GM12891 (cell line): ENCODE data around the gene SLC26A4.
"Not testable (repeated sequence)": the region's sequence is repeated elsewhere in the genome, so short reads cannot be mapped to it uniquely, and the experiment has no call there.

Experiments
- DNase-seq: peaks from one replicate; pipeline ENCODE4 v3.0.0; 2011; ENCODE audit warnings: low spot score; ENCODE audit not compliant: insufficient read length
- FAIRE-seq: peaks from 2 replicates; lab custom pipeline; 2011; peaks lifted over from hg19 to GRCh38; lab: Jason Lieb, UNC
- PAX5 ChIP-seq: IDR thresholded peaks from 2 replicates; pipeline ENCODE4 v1.6.1; 2011; ENCODE audit warnings: low read length, moderate library complexity, mild to moderate bottlenecking; ENCODE audit not compliant: insufficient read depth, severe bottlenecking
- POLR2A ChIP-seq: IDR thresholded peaks from 2 replicates; pipeline ENCODE4 v1.6.1; 2011; ENCODE audit warnings: low read depth, low read length, control low read depth
- POLR2AphosphoS5 ChIP-seq: IDR thresholded peaks from 2 replicates; pipeline ENCODE4 v1.6.1; 2011; ENCODE audit warnings: low read depth, low read length, control low read depth
- POU2F2 ChIP-seq: IDR thresholded peaks from 2 replicates; pipeline ENCODE4 v1.6.1; 2011; ENCODE audit warnings: low read depth, mild to moderate bottlenecking, control low read depth, low read length, moderate library complexity
- SPI1 ChIP-seq: IDR thresholded peaks from 2 replicates; pipeline ENCODE4 v1.6.1; 2011; ENCODE audit warnings: low read depth, low read length, control low read depth
- TAF1 ChIP-seq: IDR thresholded peaks from 2 replicates; pipeline ENCODE4 v1.6.1; 2011; ENCODE audit warnings: low read depth, low read length, control low read depth

The SLC26A4 gene

DNA sequence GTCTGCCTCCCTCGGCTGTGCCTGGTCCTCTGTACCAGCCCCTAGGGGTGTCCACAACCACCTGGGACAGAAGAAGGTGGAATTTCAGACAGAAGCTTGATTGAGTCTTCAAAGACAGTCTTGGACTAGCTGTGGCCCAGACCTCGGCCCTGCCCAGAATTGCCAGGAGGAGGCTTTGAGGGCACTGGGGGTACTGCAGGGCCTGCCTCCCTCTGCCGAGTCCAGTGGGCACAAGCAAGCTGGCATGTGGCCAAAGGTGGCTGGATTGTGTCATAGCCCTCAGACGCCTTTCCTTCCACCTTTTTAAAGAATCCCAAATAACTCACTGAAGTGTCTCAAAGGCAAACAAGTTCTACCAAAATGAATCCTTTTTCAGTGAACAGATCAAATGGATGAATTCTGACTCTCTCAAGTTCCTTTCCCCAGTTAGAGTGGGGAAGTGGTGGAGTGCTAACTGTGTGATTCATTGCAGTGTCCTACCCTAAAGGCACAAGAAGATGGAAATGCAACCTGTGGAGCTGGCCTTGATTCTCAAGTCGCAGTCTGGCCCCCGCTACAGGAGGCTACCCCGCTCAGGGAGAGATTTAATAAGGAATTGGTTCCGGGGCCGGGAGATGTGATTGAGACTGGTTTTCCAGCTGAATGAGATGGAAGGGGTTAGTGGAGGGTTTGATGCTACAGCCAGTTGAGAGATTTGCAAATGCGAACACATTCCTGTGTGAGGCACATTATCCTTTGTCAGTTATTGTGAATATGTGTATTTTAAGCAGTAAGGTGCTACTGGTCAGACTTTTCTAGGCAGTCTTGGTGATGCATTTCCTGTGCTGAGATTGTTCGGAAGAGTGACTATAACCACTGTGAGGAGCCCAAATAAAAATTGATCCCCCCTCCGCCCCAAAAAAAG lies 28.8 kb upstream of the SLC26A4 start:
- DNase-seq (no peak), FAIRE-seq (no peak)
- TF ChIP-seq POLR2AphosphoS5 (no peak), POU2F2 (no peak), PAX5 (no peak), TAF1 (no peak), SPI1 (no peak), POLR2A (no peak)

DNA sequence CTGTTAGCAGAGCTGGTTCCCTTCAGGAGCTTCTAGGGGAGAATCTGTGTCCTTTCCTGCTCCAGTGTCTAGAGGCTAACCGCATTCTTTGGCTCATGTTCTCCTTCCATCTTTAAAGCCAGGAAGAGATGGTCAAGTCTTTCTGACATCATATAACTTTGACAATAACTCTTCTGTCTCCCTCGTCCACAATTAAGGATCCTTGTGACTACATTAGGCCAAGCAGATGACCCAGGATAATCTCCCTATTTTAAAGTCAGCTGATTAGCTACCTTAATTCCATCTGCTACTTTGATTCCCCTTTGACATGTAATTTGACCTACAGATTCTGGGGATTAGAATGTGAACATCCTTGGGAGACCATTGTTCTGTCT lies 28.1 kb upstream of the SLC26A4 start:
- no peak for TF ChIP-seq SPI1
- DNase-seq, result no peak
- no peak for FAIRE-seq

DNA sequence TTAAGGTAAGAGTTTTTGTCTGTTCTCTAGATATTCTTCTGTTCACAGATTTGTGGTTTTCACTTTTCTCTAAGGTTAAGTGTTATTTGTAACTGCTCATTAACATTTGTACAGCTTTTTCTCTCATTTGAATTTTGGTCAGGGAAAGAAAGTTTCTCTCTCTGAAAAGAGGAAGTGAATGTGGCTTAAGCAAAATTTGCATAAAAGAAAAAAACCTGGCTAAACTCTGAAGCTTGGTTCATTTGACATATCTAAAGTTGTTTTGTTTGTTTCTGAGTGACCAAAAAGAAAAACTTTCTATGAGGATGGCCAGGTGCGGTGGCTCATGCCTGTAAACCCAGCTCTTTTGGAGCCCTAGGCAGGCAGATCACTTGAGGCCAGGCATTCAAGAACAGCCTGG lies 22.0 kb upstream of the SLC26A4 start:
- DNase-seq (no peak), FAIRE-seq (peak; percentile 66)
- no peak for TF ChIP-seq TAF1
- TF ChIP-seq POU2F2, result peak; percentile 74
- TF ChIP-seq SPI1, result peak; percentile 99

DNA sequence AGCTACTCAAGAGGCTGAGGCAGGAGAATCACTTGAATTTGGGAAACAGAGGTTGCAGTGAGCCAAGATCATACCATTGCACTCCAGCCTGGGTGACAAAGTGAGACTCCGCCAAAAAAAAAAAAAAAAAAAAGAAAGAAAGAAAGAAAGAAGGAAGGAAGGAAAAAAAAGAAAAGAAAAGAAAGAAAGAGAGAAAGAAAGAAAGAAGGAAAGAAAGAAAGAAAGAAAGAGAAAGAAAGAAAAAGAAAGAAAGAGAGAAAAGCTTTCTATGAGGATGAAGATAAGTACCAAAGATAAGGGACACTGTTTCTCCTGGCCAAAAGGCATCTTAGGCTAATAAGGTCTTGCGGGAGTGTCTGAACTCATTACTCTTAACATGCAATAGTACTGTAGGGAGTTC lies 21.6 kb upstream of the SLC26A4 start:
- not testable (repeated sequence) for DNase-seq
- peak; percentile 5 for FAIRE-seq

DNA sequence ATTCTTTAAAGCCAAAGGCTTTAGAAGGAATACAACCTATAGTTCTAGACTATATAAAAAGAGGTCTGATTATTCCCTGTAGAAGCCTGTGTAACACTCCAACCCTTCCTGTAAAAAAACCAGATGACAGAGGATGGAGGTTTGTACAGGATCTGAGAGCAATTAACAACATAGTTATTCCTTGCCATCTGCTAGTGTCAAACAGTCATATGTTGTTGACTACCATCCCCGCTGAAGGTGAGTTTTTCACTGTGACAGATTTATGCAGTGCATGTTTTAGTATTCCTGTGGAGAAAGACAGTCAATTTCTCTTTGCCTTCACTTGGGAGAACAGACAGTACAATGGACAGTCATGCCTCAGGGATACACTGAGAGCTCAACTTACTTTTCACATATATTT lies 19.0 kb upstream of the SLC26A4 start:
- DNase-seq, result no peak
- no peak for FAIRE-seq
- TF ChIP-seq PAX5, result no peak

DNA sequence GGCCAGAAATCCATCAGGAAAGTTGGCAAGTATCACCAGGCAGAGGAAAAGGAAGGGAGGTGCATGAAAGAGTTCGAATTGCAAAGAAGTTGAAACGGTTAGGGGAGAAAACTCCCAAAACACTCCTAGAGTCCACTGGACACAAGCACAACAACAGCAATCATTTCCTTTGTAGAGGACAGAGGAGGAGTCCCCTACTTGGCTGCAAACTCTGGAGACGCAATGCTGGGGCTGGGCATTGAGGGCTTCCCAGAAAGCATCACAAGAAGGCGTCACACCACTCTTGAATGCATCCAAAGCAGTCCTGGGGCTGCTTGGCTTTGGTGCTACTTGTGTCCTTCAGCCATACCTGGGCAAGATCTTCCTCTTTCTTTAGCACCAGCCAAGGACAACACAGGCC lies 18.1 kb upstream of the SLC26A4 start:
- FAIRE-seq (no peak), DNase-seq (no peak)
- no peak for TF ChIP-seq PAX5
- TF ChIP-seq TAF1, result no peak

DNA sequence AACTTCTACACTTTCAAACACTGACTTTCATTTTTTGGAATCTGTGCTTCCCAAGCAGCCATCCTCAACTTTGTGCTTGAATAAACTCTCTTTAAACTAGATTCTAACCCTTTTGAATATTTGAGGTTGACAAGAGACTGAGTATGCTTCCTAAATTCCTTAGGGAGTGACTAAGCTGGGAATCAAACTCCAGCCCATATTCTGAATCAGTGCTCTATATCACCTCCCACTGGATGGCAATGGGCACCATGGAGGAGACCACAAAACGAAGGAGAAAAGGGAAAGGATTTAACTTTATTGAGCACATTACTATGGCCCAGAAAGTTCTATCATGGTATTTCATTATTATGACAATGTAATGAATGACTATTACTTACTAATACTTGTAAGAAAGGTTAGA lies 17.2 kb upstream of the SLC26A4 start:
- DNase-seq (no peak), FAIRE-seq (no peak)
- TF ChIP-seq PAX5 (no peak), SPI1 (no peak)

DNA sequence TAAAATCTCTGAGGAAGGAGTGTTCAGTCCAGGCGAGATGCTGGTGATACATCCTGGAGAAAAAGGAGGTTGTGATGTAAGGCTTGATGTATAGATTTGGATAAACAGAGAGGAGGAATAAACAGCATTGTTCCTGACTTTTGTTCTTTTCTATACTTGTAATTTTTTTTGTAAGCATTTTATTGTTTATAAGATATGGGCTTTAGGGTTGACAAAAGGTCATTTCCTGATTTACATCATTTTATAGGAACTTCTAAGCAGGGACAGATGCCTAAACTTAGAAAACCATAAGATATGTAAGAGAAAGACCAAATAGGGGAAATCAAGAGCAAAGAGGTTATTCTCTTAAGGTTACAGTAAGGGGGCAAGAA lies 16.7 kb upstream of the SLC26A4 start:
- DNase-seq (no peak), FAIRE-seq (no peak)
- TF ChIP-seq PAX5, result no peak
- no peak for TF ChIP-seq SPI1
- no peak for TF ChIP-seq POLR2AphosphoS5

DNA sequence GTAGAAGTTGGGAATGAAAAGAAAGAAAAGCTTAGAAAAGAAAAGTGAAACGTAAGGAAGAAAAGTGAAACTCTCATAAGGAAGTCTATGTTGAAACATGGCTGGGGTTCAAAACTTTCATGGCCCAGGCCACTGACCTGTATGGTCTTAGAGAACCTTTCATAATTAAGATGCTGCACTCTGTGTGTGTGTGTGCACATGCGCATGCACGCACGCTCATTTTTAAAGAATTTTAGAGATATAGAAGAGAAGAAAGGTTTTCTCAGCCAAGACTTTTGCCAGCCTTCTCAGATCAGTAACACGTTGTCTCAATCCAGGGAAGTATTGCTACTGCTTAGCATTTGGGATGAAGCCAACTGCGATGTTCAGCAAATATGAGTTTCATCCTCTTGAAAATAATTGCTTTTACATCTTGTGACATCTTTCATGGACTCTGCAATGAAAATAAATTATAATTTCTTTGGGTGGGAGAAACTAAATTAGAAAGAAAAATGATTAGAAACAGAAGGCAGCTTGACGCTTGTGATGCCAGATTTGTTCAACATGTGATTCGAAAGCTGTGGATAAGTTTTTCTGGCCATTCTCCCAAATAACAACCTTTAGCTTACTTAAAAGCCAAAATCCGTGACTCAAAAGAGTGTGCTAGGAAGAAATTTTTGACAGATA lies 16.2 kb upstream of the SLC26A4 start:
- DNase-seq (no peak), FAIRE-seq (no peak)

DNA sequence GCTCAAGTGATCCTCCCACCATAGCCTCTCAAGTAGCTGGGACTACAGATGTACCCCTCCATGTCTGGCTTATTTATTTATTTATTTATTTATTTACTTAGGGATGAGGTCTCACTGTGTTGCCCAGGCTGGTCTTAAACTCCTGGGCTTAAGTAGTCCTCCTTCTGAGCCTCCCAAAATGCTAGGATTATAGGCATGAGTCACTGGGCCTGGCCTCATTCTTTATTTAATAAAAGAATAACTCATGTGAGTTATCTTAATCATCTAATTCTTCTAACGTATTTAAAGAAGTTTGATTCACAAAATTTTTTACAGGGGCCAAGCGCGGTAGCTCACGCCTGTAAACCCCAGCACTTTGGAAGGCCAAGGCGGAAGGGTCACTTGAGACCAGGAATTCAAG lies 8.0 kb upstream of the SLC26A4 start:
- FAIRE-seq, result no peak
- DNase-seq, result no peak
- TF ChIP-seq POLR2A, result no peak
- TF ChIP-seq TAF1, result no peak
- no peak for TF ChIP-seq PAX5
- no peak for TF ChIP-seq POLR2AphosphoS5
- TF ChIP-seq SPI1, result no peak
- TF ChIP-seq POU2F2, result no peak

More for the DNA sequence above, 16.2 kb upstream of the SLC26A4 start:
- no peak for TF ChIP-seq PAX5
- no peak for TF ChIP-seq TAF1
- TF ChIP-seq SPI1, result no peak; the same call in 1 of the 2 replicates
- TF ChIP-seq POLR2A, result no peak
- no peak for TF ChIP-seq POU2F2
- no peak for TF ChIP-seq POLR2AphosphoS5

DNA sequence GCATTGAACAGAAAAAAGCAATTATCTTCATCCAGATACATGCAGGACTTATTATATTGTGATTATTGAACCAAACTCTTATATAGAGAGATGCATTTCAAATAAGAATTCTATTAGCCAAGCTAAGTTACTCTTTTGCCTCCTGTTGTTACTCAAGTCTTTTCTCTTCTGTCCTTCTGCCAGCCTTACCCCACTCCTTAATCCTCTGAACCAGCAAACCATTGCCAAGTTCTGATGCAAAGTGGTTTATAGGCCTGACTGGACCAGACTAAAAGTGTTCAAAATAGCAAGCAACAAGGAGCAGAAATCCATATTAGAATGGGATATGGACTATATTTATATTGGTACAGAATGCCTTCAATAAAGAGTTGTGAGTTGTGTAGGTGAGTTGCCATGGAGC lies 2.2 kb upstream of the SLC26A4 start:
- DNase-seq, result no peak
- TF ChIP-seq POLR2AphosphoS5, result no peak
- TF ChIP-seq TAF1, result no peak
- TF ChIP-seq POLR2A, result no peak
- TF ChIP-seq PAX5, result no peak
- no peak for TF ChIP-seq POU2F2
- TF ChIP-seq SPI1, result no peak
- no peak for FAIRE-seq

DNA sequence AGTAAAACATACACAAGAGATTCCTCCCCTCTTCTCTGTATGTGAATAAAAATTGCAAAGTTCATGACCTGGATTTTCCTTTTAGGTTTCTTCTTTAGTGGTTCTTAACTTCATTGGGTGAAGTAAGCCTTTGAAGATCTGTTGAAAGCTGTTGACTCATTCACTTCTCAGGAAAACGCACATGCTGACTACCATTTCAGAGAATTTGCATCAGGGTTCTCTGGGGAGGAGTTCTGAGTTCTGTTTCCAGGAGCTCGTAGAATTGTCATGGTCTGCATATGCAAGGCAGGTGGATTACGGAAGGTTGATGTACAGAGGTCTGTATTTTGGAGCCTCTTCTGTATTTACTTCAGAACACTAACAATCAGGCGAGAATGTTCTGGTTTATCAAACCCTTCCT lies 962 bp upstream of the SLC26A4 start:
- FAIRE-seq, result no peak
- no peak for DNase-seq
- no peak for TF ChIP-seq POLR2A
- no peak for TF ChIP-seq POLR2AphosphoS5
- TF ChIP-seq POU2F2, result no peak
- TF ChIP-seq SPI1, result no peak
- TF ChIP-seq TAF1, result no peak
- TF ChIP-seq PAX5, result no peak
